ENCODE results near the gene CLDN10.

The CLDN10 gene

DNA sequence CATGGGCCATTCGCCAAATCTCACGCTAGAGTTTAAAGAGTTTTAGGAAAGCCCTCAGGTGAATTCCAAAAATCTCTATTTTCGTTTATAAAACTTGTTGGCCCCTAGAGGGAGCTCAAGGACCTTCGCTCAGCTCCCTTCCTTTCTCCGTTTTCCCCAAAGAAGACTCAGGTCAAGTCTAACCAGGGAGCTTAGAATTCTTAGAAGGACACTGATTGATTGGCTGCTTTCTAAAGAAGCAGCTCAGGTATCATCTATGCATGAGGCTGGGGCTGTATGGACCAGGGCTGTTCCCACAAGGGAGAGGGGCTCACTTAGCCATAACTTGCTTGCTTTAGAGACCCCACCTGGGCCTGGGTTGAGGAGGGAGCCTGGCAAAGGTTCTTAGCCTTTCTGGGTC lies 71.5 kb downstream of the CLDN10 start:
- no peak overlapping the region for H4K12ac ChIP-seq (ENCODE audit: low read depth, low read length)
- H3K4me1 ChIP-seq (ENCODE audit: control insufficient read depth in 1 of 2, insufficient read depth in 2 of 2, low read length in 2 of 2), result no peaks in the 10 kb centered on the region
- WGBS (ENCODE audit: extremely low coverage, insufficient coverage, insufficient read length), result no CpG with 5 or more reads among the region's 5 CpGs
- H3K79me2 ChIP-seq (ENCODE audit: control insufficient read depth, insufficient read depth, low read length, poor library complexity), result no peaks in the 10 kb centered on the region
- H3K14ac ChIP-seq (ENCODE audit: low read length), result no peak overlapping the region
- no peak overlapping the region for H3K4me3 ChIP-seq (ENCODE audit: low read depth, low read length)
- H3K23ac ChIP-seq (ENCODE audit: low read length), result no peak overlapping the region
- peaks cover 18 to 19% of the 10 kb centered on the region in 2 experiments for H3K36me3 ChIP-seq (ENCODE audit: control insufficient read depth in 1 of 2, insufficient read depth in 2 of 2, low read length in 2 of 2)
- H3K18ac ChIP-seq (ENCODE audit: low read length), result no peak overlapping the region
- H3K79me1 ChIP-seq (ENCODE audit: low read length), result no peaks in the 10 kb centered on the region
- no peak overlapping the region for H2BK12ac ChIP-seq (ENCODE audit: low read length)
- no peak overlapping the region for H4K91ac ChIP-seq (ENCODE audit: low read depth, low read length)
- H4K8ac ChIP-seq (ENCODE audit: low read depth, low read length), result no peak overlapping the region
- no peak overlapping the region for H2BK5ac ChIP-seq (ENCODE audit: low read depth, low read length, poor library complexity)
- no peak overlapping the region for H2AFZ ChIP-seq (ENCODE audit: insufficient read depth, low read length, poor library complexity)
- H3K9me3 ChIP-seq (ENCODE audit: insufficient read depth, low read depth, low read length), result no peaks in the 10 kb centered on the region
- H2BK120ac ChIP-seq (ENCODE audit: insufficient read depth, low read length, poor library complexity), result no peak overlapping the region
- peak; percentile 30 to 80 for DNase-seq
- H2AK5ac ChIP-seq (ENCODE audit: low read length), result no peak overlapping the region
- H3K27ac ChIP-seq (ENCODE audit: low read depth, low read length), result no peak overlapping the region
- no peaks in the 10 kb centered on the region for H3K27me3 ChIP-seq (ENCODE audit: insufficient read depth, low read length)
- no peak overlapping the region for H3K4ac ChIP-seq (ENCODE audit: low read depth, low read length)
- H3K9ac ChIP-seq (ENCODE audit: low read length), result no peak overlapping the region
- no peak overlapping the region for H3K4me2 ChIP-seq (ENCODE audit: low read length)

DNA sequence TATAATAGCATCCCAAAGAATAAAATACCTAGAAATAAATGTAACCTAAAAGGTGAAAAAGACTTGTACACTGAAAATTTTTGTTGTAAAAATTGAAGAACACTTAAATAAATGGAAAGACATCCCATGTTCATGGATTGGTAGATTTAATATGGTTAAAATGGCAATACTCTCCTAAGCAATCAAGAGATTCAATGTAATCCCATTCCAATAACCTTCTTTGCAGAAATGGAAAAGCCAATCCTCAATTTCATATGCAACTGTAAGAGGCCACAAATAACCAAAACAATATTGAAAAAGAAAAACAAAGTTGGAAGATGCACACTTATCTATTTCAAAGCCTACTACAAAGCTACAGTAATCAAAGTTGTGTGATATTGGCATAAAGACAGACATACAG lies 74.2 kb downstream of the CLDN10 start:
- no peak overlapping the region for H3K4ac ChIP-seq (ENCODE audit: low read depth, low read length)
- no peak for DNase-seq
- H3K79me1 ChIP-seq (ENCODE audit: low read length), result no peaks in the 10 kb centered on the region
- no peak overlapping the region for H3K14ac ChIP-seq (ENCODE audit: low read length)
- H3K4me1 ChIP-seq (ENCODE audit: control insufficient read depth in 1 of 2, insufficient read depth in 2 of 2, low read length in 2 of 2), result no peaks in the 10 kb centered on the region
- H3K4me3 ChIP-seq (ENCODE audit: low read depth, low read length), result no peak overlapping the region
- no peak overlapping the region for H2BK5ac ChIP-seq (ENCODE audit: low read depth, low read length, poor library complexity)
- H3K27ac ChIP-seq (ENCODE audit: low read depth, low read length), result no peak overlapping the region
- H3K23ac ChIP-seq (ENCODE audit: low read length), result no peak overlapping the region
- no peak overlapping the region for H2BK120ac ChIP-seq (ENCODE audit: insufficient read depth, low read length, poor library complexity)
- no peak overlapping the region for H2BK12ac ChIP-seq (ENCODE audit: low read length)
- no peak overlapping the region for H2AK5ac ChIP-seq (ENCODE audit: low read length)
- H3K27me3 ChIP-seq (ENCODE audit: insufficient read depth, low read length), result no peaks in the 10 kb centered on the region
- no peaks in the 10 kb centered on the region for H3K9me3 ChIP-seq (ENCODE audit: insufficient read depth, low read depth, low read length)
- H3K4me2 ChIP-seq (ENCODE audit: low read length), result no peak overlapping the region
- no peak overlapping the region for H4K91ac ChIP-seq (ENCODE audit: low read depth, low read length)
- no peak overlapping the region for H3K9ac ChIP-seq (ENCODE audit: low read length)
- no peak overlapping the region for H2AFZ ChIP-seq (ENCODE audit: insufficient read depth, low read length, poor library complexity)
- H4K8ac ChIP-seq (ENCODE audit: low read depth, low read length), result no peak overlapping the region
- H3K36me3 ChIP-seq (ENCODE audit: control insufficient read depth in 1 of 2, insufficient read depth in 2 of 2, low read length in 2 of 2), result peaks cover 13 to 24% of the 10 kb centered on the region in 2 experiments
- H4K12ac ChIP-seq (ENCODE audit: low read depth, low read length), result no peak overlapping the region
- H3K18ac ChIP-seq (ENCODE audit: low read length), result no peak overlapping the region
- H3K79me2 ChIP-seq (ENCODE audit: control insufficient read depth, insufficient read depth, low read length, poor library complexity), result no peaks in the 10 kb centered on the region

DNA sequence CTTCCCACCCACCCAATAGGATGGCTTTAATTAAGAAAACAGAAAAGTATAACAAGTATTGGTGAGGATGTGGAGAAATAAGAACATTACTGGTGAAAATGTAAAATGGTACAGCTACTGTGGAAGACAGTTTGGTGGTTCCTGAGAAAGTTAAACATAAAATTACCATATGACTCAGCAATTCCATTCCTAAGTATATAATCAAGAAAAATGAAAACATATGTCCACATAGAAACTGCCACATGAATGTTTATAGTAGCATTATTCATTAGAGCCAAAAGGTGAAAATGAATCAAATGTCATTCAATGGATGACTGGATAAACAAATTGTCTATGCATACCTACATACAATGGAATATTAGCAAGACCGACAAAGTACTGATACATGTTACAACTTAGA lies 75.1 kb downstream of the CLDN10 start:
- Histone ChIP-seq H3K9me3 (ENCODE audit: insufficient read depth, low read depth, low read length) (no peaks in the 10 kb centered on the region), H3K79me2 (ENCODE audit: control insufficient read depth, insufficient read depth, low read length, poor library complexity) (no peaks in the 10 kb centered on the region), H3K4me3 (ENCODE audit: low read depth, low read length) (no peak overlapping the region), H3K4me2 (ENCODE audit: low read length) (no peak overlapping the region), H3K4me1 (ENCODE audit: control insufficient read depth in 1 of 2, insufficient read depth in 2 of 2, low read length in 2 of 2) (no peaks in the 10 kb centered on the region), H4K8ac (ENCODE audit: low read depth, low read length) (no peak overlapping the region), H3K4ac (ENCODE audit: low read depth, low read length) (no peak overlapping the region), H2BK120ac (ENCODE audit: insufficient read depth, low read length, poor library complexity) (no peak overlapping the region), H2BK12ac (ENCODE audit: low read length) (no peak overlapping the region), H3K79me1 (ENCODE audit: low read length) (no peaks in the 10 kb centered on the region), H2AK5ac (ENCODE audit: low read length) (no peak overlapping the region), H3K36me3 (ENCODE audit: control insufficient read depth in 1 of 2, insufficient read depth in 2 of 2, low read length in 2 of 2) (peaks cover 20 to 31% of the 10 kb centered on the region in 2 experiments), H3K27ac (ENCODE audit: low read depth, low read length) (no peak overlapping the region), H3K23ac (ENCODE audit: low read length) (no peak overlapping the region), H3K9ac (ENCODE audit: low read length) (no peak overlapping the region), H3K18ac (ENCODE audit: low read length) (no peak overlapping the region), H4K12ac (ENCODE audit: low read depth, low read length) (no peak overlapping the region), H3K27me3 (ENCODE audit: insufficient read depth, low read length) (no peaks in the 10 kb centered on the region), H2AFZ (ENCODE audit: insufficient read depth, low read length, poor library complexity) (no peak overlapping the region), H4K91ac (ENCODE audit: low read depth, low read length) (no peak overlapping the region), H2BK5ac (ENCODE audit: low read depth, low read length, poor library complexity) (no peak overlapping the region), H3K14ac (ENCODE audit: low read length) (no peak overlapping the region)
- no CpG with 5 or more reads among the region's 1 CpG for WGBS (ENCODE audit: extremely low coverage, insufficient coverage, insufficient read length)
- no peak for DNase-seq

DNA sequence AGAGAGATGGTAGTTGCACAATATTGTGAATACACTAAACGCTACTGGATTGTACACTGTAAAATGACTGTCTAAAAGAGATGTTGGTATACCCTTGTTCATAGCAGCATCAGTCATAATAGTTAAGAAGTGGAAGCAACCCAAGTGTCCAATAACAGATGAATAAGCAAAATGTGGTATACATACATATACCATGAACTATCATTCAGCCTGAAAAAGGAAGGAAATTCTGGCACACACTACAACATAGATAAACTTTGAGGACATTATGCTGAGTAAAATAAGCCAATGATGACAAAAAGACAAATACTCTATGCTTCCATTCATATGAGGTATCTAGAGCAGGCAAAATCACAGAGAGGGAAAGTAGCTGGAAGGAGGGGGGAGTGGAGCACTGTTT lies 76.0 kb downstream of the CLDN10 start:
- no peak overlapping the region for H2AFZ ChIP-seq (ENCODE audit: insufficient read depth, low read length, poor library complexity)
- no peak overlapping the region for H2BK120ac ChIP-seq (ENCODE audit: insufficient read depth, low read length, poor library complexity)
- no CpG with 5 or more reads among the region's 1 CpG for WGBS (ENCODE audit: extremely low coverage, insufficient coverage, insufficient read length)

More for the DNA sequence above, 76.0 kb downstream of the CLDN10 start:
- H4K91ac ChIP-seq (ENCODE audit: low read depth, low read length), result no peak overlapping the region
- no peak for DNase-seq
- no peaks in the 10 kb centered on the region for H3K4me1 ChIP-seq (ENCODE audit: control insufficient read depth in 1 of 2, insufficient read depth in 2 of 2, low read length in 2 of 2)
- H4K12ac ChIP-seq (ENCODE audit: low read depth, low read length), result no peak overlapping the region
- no peak overlapping the region for H3K14ac ChIP-seq (ENCODE audit: low read length)
- no peak overlapping the region for H4K8ac ChIP-seq (ENCODE audit: low read depth, low read length)
- H3K4ac ChIP-seq (ENCODE audit: low read depth, low read length), result no peak overlapping the region
- H2AK5ac ChIP-seq (ENCODE audit: low read length), result no peak overlapping the region
- no peaks in the 10 kb centered on the region for H3K9me3 ChIP-seq (ENCODE audit: insufficient read depth, low read depth, low read length)
- no peak overlapping the region for H3K9ac ChIP-seq (ENCODE audit: low read length)
- H3K27ac ChIP-seq (ENCODE audit: low read depth, low read length), result no peak overlapping the region
- peaks cover 17 to 38% of the 10 kb centered on the region in 2 experiments for H3K36me3 ChIP-seq (ENCODE audit: control insufficient read depth in 1 of 2, insufficient read depth in 2 of 2, low read length in 2 of 2)
- no peak overlapping the region for H2BK12ac ChIP-seq (ENCODE audit: low read length)
- no peak overlapping the region for H3K4me3 ChIP-seq (ENCODE audit: low read depth, low read length)
- H3K4me2 ChIP-seq (ENCODE audit: low read length), result no peak overlapping the region
- no peak overlapping the region for H2BK5ac ChIP-seq (ENCODE audit: low read depth, low read length, poor library complexity)
- no peak overlapping the region for H3K18ac ChIP-seq (ENCODE audit: low read length)
- H3K79me1 ChIP-seq (ENCODE audit: low read length), result no peaks in the 10 kb centered on the region
- H3K27me3 ChIP-seq (ENCODE audit: insufficient read depth, low read length), result no peaks in the 10 kb centered on the region
- no peak overlapping the region for H3K23ac ChIP-seq (ENCODE audit: low read length)
- no peaks in the 10 kb centered on the region for H3K79me2 ChIP-seq (ENCODE audit: control insufficient read depth, insufficient read depth, low read length, poor library complexity)

Data from trophoblast cell (in vitro differentiated cells and primary cell).